Ishikawa (cell line): ENCODE results near the gene RECK.

Experiments used
- CEBPB ChIP-seq: IDR thresholded peaks from 2 replicates; pipeline ENCODE4 v1.6.1; 2012
- CREB1 ChIP-seq: IDR thresholded peaks from 2 replicates; pipeline ENCODE4 v1.6.1; 2012; ENCODE audit warnings: low read depth
- MAX ChIP-seq: IDR thresholded peaks from 2 replicates; pipeline ENCODE4 v1.6.1; 2012
- TEAD4 ChIP-seq: IDR thresholded peaks from 2 replicates; pipeline ENCODE4 v1.6.1; 2012

- TF ChIP-seq CREB1: no peak
- no peak for TF ChIP-seq MAX
- no peak for TF ChIP-seq CEBPB
- TF ChIP-seq TEAD4: no peak
These were observed 56.7 kb downstream of the RECK start for GRCh38 chr9:36093384-36093783.
